Measurements from ENCODE around the gene LIMS2. TPM values are rescaled to one million over a fixed set of nuclear protein-coding genes. Genes with fewer than 3 reads are reported as not detected.

The LIMS2 gene
- polyA plus RNA-seq, 2 of the 4 experiments (the other 2 are of a cell fraction) = 1.2 to 6.1 TPM

DNA sequence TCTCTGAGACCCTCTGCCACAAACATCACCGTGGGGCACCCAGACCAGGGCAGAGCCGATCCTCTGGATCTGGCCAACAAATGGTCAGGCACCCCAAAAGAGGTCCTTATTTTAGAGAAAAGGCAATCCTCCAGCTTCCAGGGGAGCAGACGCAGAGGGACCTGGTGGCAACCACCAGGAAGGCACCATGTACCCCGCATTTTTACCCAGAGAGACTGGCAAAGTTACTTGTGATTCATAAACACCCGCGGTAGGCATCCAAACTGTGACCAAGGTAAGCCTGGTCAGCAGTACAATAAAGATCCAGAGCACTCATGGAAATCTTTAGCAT, 10.5 kb downstream of the LIMS2 start (continued):
- TF ChIP-seq RAD21 (conservative IDR thresholded peaks at IDR 0.05 in 1 of 2, IDR thresholded peaks at IDR 0.05 in 1 of 2) (no peak), FOSL2 (IDR thresholded peaks at IDR 0.05) (no peak), FOSL2 (CRISPR knock-in tag; IDR thresholded peaks at IDR 0.05) (no peak), MAZ (IDR thresholded peaks at IDR 0.05; ENCODE audit: borderline replicate concordance, low read depth, low read length) (no peak), HMGXB4 (CRISPR knock-in tag; IDR thresholded peaks at IDR 0.05; ENCODE audit: borderline replicate concordance) (no peak), MAFK (IDR thresholded peaks at IDR 0.05; ENCODE audit: partially characterized antibody) (no peak), POLR2AphosphoS2 (conservative IDR thresholded peaks at IDR 0.05; ENCODE audit: low read length) (no peak), USF2 (IDR thresholded peaks at IDR 0.05) (no peak), HOXA7 (CRISPR knock-in tag; IDR thresholded peaks at IDR 0.05) (no peak), KDM5A (IDR thresholded peaks at IDR 0.05) (no peak), GATA3 (IDR thresholded peaks at IDR 0.05; ENCODE audit: borderline replicate concordance) (no peak)
- TF ChIP-seq, protein P1, sequence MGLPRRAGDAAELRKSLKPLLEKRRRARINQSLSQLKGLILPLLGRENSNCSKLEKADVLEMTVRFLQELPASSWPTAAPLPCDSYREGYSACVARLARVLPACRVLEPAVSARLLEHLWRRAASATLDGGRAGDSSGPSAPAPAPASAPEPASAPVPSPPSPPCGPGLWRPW (IDR thresholded peaks at IDR 0.05) = no peak
- TF ChIP-seq, protein P2, sequence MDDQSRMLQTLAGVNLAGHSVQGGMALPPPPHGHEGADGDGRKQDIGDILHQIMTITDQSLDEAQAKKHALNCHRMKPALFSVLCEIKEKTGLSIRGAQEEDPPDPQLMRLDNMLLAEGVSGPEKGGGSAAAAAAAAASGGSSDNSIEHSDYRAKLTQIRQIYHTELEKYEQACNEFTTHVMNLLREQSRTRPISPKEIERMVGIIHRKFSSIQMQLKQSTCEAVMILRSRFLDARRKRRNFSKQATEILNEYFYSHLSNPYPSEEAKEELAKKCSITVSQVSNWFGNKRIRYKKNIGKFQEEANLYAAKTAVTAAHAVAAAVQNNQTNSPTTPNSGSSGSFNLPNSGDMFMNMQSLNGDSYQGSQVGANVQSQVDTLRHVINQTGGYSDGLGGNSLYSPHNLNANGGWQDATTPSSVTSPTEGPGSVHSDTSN (IDR thresholded peaks at IDR 0.05) = no peak

GRCh38 chr2:127664065-127664894, 11.1 kb downstream of the LIMS2 start:
- no peaks in the 10 kb centered on the region for H3K4me1 ChIP-seq
- H3K27ac ChIP-seq = no peak overlapping the region
- 90% methylated on average over 38 of the region's 69 CpGs for WGBS (ENCODE audit: missing lambda C conversion rate)
- DNase-seq (ENCODE audit: low read depth in 1 of 2, low spot score in 1 of 2) = no peak
- H3K4me3 ChIP-seq = no peak overlapping the region
- ChIA-PET CTCF (interaction anchor here (5.0 kb wide), 1 partner anchor 14 kb away, joined by 25 read pairs; no protein-coding TSS in a partner anchor), POLR2A (interaction anchor here (0.6 kb wide), 1 partner anchor 8 kb away, joined by 3 read pairs; no protein-coding TSS in a partner anchor)
- no peak for ATAC-seq
- H3K9me3 ChIP-seq = no peaks in the 10 kb centered on the region; the same call in 2 of the 3 replicates
- no peak for FAIRE-seq
- H3K4me2 ChIP-seq = no peak overlapping the region
- TF ChIP-seq FOSB (CRISPR knock-in tag; IDR thresholded peaks at IDR 0.05) (no peak), CTCF (IDR thresholded peaks at IDR 0.05) (no peak), ZNF302 (CRISPR knock-in tag; IDR thresholded peaks at IDR 0.05) (no peak), CEBPB (IDR thresholded peaks at IDR 0.05) (no peak), RARB (CRISPR knock-in tag; IDR thresholded peaks at IDR 0.05) (no peak), HMGXB4 (CRISPR knock-in tag; IDR thresholded peaks at IDR 0.05; ENCODE audit: borderline replicate concordance) (no peak), FOXS1 (CRISPR knock-in tag; IDR thresholded peaks at IDR 0.05) (no peak), HOXB5 (CRISPR knock-in tag; IDR thresholded peaks at IDR 0.05) (no peak), FOSL2 (IDR thresholded peaks at IDR 0.05) (no peak), FOSL2 (CRISPR knock-in tag; IDR thresholded peaks at IDR 0.05) (no peak), ZSCAN20 (CRISPR knock-in tag; IDR thresholded peaks at IDR 0.05) (no peak), EHMT2 (IDR thresholded peaks at IDR 0.05; ENCODE audit: low read depth) (no peak)
- TF ChIP-seq, protein P3, sequence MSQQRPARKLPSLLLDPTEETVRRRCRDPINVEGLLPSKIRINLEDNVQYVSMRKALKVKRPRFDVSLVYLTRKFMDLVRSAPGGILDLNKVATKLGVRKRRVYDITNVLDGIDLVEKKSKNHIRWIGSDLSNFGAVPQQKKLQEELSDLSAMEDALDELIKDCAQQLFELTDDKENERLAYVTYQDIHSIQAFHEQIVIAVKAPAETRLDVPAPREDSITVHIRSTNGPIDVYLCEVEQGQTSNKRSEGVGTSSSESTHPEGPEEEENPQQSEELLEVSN (IDR thresholded peaks at IDR 0.05; ENCODE audit: borderline replicate concordance, low read depth) = no peak
- TF ChIP-seq, protein P4, sequence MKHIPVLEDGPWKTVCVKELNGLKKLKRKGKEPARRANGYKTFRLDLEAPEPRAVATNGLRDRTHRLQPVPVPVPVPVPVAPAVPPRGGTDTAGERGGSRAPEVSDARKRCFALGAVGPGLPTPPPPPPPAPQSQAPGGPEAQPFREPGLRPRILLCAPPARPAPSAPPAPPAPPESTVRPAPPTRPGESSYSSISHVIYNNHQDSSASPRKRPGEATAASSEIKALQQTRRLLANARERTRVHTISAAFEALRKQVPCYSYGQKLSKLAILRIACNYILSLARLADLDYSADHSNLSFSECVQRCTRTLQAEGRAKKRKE (CRISPR knock-in tag; IDR thresholded peaks at IDR 0.05; ENCODE audit: low read depth) = no peak
- TF ChIP-seq, protein P5, sequence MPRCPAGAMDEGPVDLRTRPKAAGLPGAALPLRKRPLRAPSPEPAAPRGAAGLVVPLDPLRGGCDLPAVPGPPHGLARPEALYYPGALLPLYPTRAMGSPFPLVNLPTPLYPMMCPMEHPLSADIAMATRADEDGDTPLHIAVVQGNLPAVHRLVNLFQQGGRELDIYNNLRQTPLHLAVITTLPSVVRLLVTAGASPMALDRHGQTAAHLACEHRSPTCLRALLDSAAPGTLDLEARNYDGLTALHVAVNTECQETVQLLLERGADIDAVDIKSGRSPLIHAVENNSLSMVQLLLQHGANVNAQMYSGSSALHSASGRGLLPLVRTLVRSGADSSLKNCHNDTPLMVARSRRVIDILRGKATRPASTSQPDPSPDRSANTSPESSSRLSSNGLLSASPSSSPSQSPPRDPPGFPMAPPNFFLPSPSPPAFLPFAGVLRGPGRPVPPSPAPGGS (IDR thresholded peaks at IDR 0.05) = no peak
